Activated naive CD8-positive, alpha-beta T cell treated with anti-CD3 and anti-CD28 coated beads, Interleukin-2, amount 10 ng/mL, durations not matched to agents 7 days and 5 days (primary cell): ENCODE results near the gene MMD2. TPM values are rescaled to one million over a fixed set of nuclear protein-coding genes. Genes with fewer than 3 reads are reported as not detected.
"Not testable (repeated sequence)": the region's sequence is repeated elsewhere in the genome, so short reads cannot be mapped to it uniquely, and the experiment has no call there.

Experiments
- ATAC-seq: fragments of 150-1000 bp; cut with Tn5 transposase; one replicate; pipeline ENCODE4 v1.10.0; 2021; ENCODE audit warnings: low read depth, moderate library complexity
- POLR2A ChIA-PET: fragments of 350-600 bp; sonication (Branson Sonifier 250); formaldehyde crosslinking; loops from one replicate; lab custom pipeline; 2021; ENCODE audit warnings: antibody characterized with exemption; lab: Charles Lee
- DNase-seq: peaks from one replicate; pipeline ENCODE4 v3.0.0; 2021
- H3K27ac Mint-ChIP-seq: one replicate; pipeline ENCODE4 v1.8.0; 2022; ENCODE audit warnings: mild to moderate bottlenecking, mixed read lengths
- H3K27me3 Mint-ChIP-seq: one replicate; pipeline ENCODE4 v1.8.0; 2022; ENCODE audit warnings: mild to moderate bottlenecking, moderate library complexity, mixed read lengths
- H3K36me3 Mint-ChIP-seq: one replicate; pipeline ENCODE4 v1.8.0; 2021; ENCODE audit warnings: mild to moderate bottlenecking, mixed read lengths
- H3K4me1 Mint-ChIP-seq: one replicate; pipeline ENCODE4 v1.8.0; 2021; ENCODE audit warnings: mixed read lengths
- H3K4me3 Mint-ChIP-seq: one replicate; pipeline ENCODE4 v1.8.0; 2022; ENCODE audit warnings: mild to moderate bottlenecking, moderate library complexity, mixed read lengths
- H3K9me3 Mint-ChIP-seq: one replicate; pipeline ENCODE4 v1.8.0; 2021; ENCODE audit warnings: mixed read lengths
- total RNA-seq, 2 experiments: library from RNA; stranded (reverse); gene quantifications; one replicate each; pipeline ENCODE4 v1.2.3, GENCODE V29; 2021

Gene MMD2, protein sequence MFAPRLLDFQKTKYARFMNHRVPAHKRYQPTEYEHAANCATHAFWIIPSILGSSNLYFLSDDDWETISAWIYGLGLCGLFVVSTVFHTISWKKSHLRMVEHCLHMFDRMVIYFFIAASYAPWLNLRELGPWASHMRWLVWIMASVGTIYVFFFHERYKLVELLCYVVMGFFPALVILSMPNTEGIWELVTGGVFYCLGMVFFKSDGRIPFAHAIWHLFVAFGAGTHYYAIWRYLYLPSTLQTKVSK
- not detected for total RNA-seq

DNA sequence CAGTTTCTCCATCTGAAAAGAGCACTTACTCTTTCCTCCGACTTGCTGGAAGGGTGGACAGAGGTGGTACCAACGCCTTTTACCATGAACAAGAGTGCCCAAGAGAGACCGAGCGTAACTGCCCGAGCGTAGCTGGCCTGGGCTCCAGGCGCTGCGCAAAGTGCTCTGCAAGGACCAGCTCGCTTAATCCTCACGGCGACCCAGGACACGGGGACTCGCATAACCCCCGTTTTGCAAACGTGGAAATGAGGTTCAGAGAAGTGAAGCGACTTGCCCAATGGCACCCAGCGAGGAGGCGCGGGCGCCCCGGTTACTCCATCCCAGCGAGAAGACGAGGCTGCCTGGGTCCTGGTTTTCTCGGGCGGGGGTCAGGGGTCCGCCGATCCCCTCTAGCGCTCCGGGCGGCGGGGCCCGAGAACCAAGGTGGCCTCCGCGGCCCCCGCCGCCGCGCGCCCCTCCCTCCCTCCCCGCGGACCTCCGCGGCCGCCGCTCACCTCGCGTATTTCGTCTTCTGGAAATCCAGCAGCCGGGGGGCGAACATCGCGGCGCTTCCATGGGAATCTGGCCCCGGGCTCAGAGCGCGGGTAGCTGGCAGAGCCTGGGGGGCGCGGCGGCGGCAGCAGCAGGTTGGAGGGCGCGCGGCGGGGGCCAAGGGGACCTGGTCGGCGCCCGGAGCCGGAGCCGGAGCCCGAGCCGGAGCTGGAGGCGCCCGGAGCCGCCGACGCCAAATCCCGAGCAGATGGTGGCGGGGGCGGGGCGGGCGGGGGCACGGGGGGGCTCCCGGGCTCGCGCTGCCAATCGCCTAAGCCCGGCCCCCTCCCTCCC, at the start of gene MMD2:
TSS of gene MMD2 (minus strand) at position 711 of the 825 bp plus-strand sequence. CDS start at position 541, 170 bp downstream.
- no peak within 1 kb of the TSS for H3K27ac Mint-ChIP-seq
- POLR2A ChIA-PET = no interaction called here
- H3K4me3 Mint-ChIP-seq = no peak within 1 kb of the TSS
- ATAC-seq (no peak), DNase-seq (no peak)
- no peaks in the 10 kb centered on the region for H3K9me3 Mint-ChIP-seq
- H3K27me3 Mint-ChIP-seq = peaks cover 32% of the 10 kb centered on the region
- H3K4me1 Mint-ChIP-seq = peaks cover 2% of the 10 kb centered on the region
- H3K36me3 Mint-ChIP-seq = no peaks in the 10 kb centered on the region

DNA sequence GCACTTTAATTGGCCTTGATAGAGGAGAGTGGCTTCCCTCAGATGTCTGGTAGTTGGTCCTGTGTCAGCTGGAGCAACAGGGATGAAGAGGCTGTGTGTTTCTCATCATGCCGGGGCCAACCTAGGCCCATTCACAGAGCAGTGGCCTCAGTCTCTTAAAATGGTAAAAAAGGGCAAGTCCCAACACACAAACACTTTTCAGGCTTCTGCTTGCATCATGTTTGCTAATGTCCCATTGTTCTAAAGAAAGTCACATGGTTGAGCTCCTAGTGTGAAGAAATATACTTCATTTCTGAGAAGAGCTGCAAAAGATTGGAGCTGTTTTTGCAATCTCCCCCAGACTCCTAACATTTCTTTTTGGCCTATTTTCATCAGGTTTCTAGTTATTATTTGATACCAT, 46.1 kb upstream of the MMD2 start:
- peaks cover 34% of the 10 kb centered on the region for H3K36me3 Mint-ChIP-seq
- H3K9me3 Mint-ChIP-seq = no peaks in the 10 kb centered on the region
- no peak overlapping the region for H3K4me3 Mint-ChIP-seq
- peaks cover 3% of the 10 kb centered on the region for H3K4me1 Mint-ChIP-seq
- no peak for ATAC-seq
- DNase-seq = no peak
- H3K27me3 Mint-ChIP-seq = no peaks in the 10 kb centered on the region
- POLR2A ChIA-PET = no interaction called here
- no peak overlapping the region for H3K27ac Mint-ChIP-seq

DNA sequence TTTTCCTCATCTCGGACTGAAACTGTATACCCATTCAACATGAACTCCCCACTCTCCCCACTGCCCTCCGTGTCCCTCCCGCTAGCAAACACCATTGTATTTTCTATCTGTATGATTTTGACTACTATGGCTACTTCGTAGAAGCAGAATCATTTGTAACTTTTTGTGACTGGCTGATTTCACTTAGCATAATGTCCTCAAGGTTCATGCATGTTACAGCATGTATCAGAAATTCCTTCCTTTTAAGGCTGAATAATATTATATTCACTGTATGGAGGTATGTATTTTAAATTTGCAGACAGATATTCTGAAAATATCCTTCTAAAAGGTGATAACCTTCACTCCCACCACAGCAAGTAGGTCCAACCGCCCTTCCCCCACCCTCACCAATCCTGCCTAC, 42.9 kb upstream of the MMD2 start:
- peaks cover 21% of the 10 kb centered on the region for H3K36me3 Mint-ChIP-seq
- peaks cover 3% of the 10 kb centered on the region for H3K4me1 Mint-ChIP-seq
- DNase-seq (no peak), ATAC-seq (no peak)
- no peak overlapping the region for H3K4me3 Mint-ChIP-seq
- POLR2A ChIA-PET = no interaction called here
- H3K27ac Mint-ChIP-seq = no peak overlapping the region
- H3K27me3 Mint-ChIP-seq = no peaks in the 10 kb centered on the region
- H3K9me3 Mint-ChIP-seq = no peaks in the 10 kb centered on the region

GRCh38 chr7:5001003-5001402, 42.0 kb upstream of the MMD2 start:
- H3K27me3 Mint-ChIP-seq = no peaks in the 10 kb centered on the region
- H3K4me1 Mint-ChIP-seq = peaks cover 3% of the 10 kb centered on the region
- peaks cover 21% of the 10 kb centered on the region for H3K36me3 Mint-ChIP-seq
- no peak overlapping the region for H3K27ac Mint-ChIP-seq
- no peaks in the 10 kb centered on the region for H3K9me3 Mint-ChIP-seq
- H3K4me3 Mint-ChIP-seq = no peak overlapping the region
- no peak for ATAC-seq
- POLR2A ChIA-PET = no interaction called here
- no peak for DNase-seq

GRCh38 chr7:4999369-4999950, 40.5 kb upstream of the MMD2 start:
- ATAC-seq (no peak), DNase-seq (no peak)
- POLR2A ChIA-PET = no interaction called here
- H3K9me3 Mint-ChIP-seq = no peaks in the 10 kb centered on the region
- no peaks in the 10 kb centered on the region for H3K4me1 Mint-ChIP-seq
- no peaks in the 10 kb centered on the region for H3K27me3 Mint-ChIP-seq
- no peak overlapping the region for H3K4me3 Mint-ChIP-seq
- H3K27ac Mint-ChIP-seq = no peak overlapping the region
- H3K36me3 Mint-ChIP-seq = peaks cover 20% of the 10 kb centered on the region

DNA sequence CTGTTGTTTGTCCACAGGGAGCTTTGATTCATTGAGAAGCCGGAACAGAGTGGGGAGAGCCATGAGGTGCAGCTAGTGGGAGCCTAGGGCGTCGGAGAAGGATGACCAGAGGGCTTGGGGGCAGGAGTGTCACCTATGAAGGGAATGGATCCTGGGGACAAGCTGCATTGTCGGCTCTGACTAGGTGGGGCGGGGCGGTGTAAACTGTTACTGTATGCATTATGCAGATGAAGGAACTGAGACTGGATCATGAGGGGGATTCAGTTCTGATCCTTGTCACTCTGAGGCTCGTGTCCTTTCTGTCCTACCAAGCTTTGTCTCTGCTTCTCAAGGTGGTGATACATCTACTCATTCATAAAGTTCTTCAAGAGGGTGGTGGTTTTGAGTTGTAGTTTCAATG, 39.9 kb upstream of the MMD2 start:
- Mint-ChIP-seq H3K27me3 (no peaks in the 10 kb centered on the region), H3K9me3 (no peaks in the 10 kb centered on the region), H3K27ac (no peak overlapping the region), H3K4me1 (peaks cover 1% of the 10 kb centered on the region), H3K4me3 (no peak overlapping the region), H3K36me3 (peaks cover 21% of the 10 kb centered on the region)
- ATAC-seq = no peak
- POLR2A ChIA-PET = no interaction called here
- DNase-seq = no peak

GRCh38 chr7:4998244-4998643, 39.3 kb upstream of the MMD2 start:
- POLR2A ChIA-PET = no interaction called here
- Mint-ChIP-seq H3K9me3 (no peaks in the 10 kb centered on the region), H3K4me1 (peaks cover 2% of the 10 kb centered on the region), H3K27ac (no peak overlapping the region), H3K27me3 (no peaks in the 10 kb centered on the region), H3K4me3 (no peak overlapping the region), H3K36me3 (peaks cover 21% of the 10 kb centered on the region)
- DNase-seq (no peak), ATAC-seq (no peak)

DNA sequence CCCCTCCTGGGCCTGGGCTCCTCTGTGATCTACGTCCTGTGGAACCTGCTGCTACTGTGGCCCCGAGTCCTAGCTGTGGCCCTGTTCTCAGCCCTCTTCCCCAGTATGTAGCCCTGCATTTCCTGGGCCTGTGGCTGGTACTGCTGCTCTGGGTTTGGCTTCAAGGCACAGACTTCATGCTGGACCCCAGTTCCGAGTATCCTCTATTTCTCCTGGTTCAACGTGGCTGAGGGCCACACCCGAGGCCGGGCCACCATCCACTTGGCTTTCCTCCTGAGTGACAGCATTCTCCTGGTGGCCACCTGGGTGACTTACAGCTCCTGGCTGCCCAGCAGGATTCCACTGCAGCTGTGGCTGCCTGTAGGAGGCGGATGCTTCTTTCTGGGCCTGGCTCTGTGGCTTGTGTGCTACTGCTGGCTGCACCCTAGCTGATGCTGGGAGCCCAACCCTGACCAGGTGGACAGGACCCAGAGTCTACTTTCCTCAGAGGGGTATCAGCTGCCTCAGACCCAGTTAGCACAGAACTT, 37.8 kb upstream of the MMD2 start:
- POLR2A ChIA-PET = no interaction called here
- Mint-ChIP-seq H3K27ac (no peak overlapping the region), H3K4me1 (peaks cover 2% of the 10 kb centered on the region), H3K9me3 (no peaks in the 10 kb centered on the region), H3K27me3 (no peaks in the 10 kb centered on the region), H3K36me3 (peaks cover 19% of the 10 kb centered on the region), H3K4me3 (no peak overlapping the region)
- DNase-seq = no peak
- no peak for ATAC-seq

DNA sequence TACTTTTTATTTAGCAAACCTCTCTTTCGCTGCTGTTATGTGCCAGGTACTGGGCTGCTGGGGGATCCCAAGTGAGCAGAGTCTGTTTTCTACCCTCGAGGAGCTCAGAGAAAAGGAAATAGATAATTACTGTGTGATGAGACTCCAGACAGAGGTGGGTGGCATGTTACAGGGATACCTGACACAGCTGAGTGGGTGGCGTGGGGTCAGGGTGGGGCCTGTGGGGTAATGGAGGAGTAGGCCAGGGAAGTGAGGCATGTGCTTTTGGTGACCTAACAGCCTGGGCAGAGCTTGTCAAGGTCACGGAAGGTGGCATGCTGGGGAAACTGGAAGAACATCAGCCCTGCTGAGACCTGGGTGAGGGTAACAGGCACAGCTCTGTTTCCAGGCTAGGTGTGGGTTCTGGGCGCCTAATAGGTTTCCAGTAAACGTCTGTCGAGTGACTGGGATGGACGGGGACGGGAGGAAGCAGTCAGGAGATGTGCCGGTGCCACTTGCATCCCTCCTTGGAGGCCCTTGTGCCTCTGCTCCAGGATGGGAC, 36.5 kb upstream of the MMD2 start:
- Mint-ChIP-seq H3K27me3 (no peaks in the 10 kb centered on the region), H3K4me1 (peaks cover 2% of the 10 kb centered on the region), H3K36me3 (peaks cover 18% of the 10 kb centered on the region), H3K9me3 (no peaks in the 10 kb centered on the region), H3K4me3 (no peak overlapping the region), H3K27ac (no peak overlapping the region)
- ATAC-seq (no peak), DNase-seq (no peak)
- POLR2A ChIA-PET = no interaction called here

GRCh38 chr7:4993471-4993870, 34.5 kb upstream of the MMD2 start:
- POLR2A ChIA-PET = no interaction called here
- Mint-ChIP-seq H3K27me3 (no peaks in the 10 kb centered on the region), H3K36me3 (peaks cover 13% of the 10 kb centered on the region), H3K9me3 (no peaks in the 10 kb centered on the region), H3K27ac (no peak overlapping the region), H3K4me3 (no peak overlapping the region), H3K4me1 (peaks cover 2% of the 10 kb centered on the region)
- DNase-seq (no peak), ATAC-seq (no peak)

DNA sequence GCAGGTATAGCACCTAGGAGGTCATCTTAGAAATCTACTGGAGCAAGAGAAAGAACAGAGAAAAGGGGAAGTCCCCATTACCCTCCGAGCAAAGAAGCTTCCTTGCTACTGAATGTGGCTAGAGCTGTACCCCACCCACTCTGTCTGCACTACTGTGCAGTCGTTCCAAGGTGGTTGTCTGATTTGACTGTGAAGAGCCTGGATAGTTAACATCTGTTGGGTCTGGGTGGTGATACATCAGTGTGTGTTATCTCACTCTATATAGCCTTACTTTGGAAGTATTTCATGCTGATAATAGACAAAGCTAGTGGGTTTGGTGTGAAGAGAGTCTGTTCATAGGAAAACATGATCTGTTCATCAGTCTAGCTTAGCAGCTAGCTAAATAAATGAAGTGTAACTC, 23.8 kb upstream of the MMD2 start:
- not testable (repeated sequence) for H3K9me3 Mint-ChIP-seq, H3K4me3 Mint-ChIP-seq, H3K27ac Mint-ChIP-seq, H3K4me1 Mint-ChIP-seq, H3K27me3 Mint-ChIP-seq, DNase-seq
- H3K36me3 Mint-ChIP-seq = peaks cover 63% of the 10 kb centered on the region
- peak; percentile 73 for ATAC-seq
- POLR2A ChIA-PET = interaction anchor here (0.7 kb wide), 1 partner anchor 9 kb away, joined by 3 read pairs; no protein-coding TSS in a partner anchor

- not testable (repeated sequence) for H3K4me3 Mint-ChIP-seq
- peaks cover 61% of the 10 kb centered on the region for H3K36me3 Mint-ChIP-seq
Observed at GRCh38 chr7:4981295-4981890, 22.4 kb upstream of the MMD2 start.

GRCh38 chr7:4975626-4976025, 16.6 kb upstream of the MMD2 start:
- Mint-ChIP-seq H3K36me3 (peaks cover 30% of the 10 kb centered on the region), H3K4me1 (peaks cover 11% of the 10 kb centered on the region), H3K4me3 (peak overlapping the region; percentile 32)
- POLR2A ChIA-PET, H3K27ac Mint-ChIP-seq, H3K27me3 Mint-ChIP-seq, DNase-seq, H3K9me3 Mint-ChIP-seq, ATAC-seq: not testable (repeated sequence)

More at GRCh38 chr7:4981295-4981890, 22.4 kb upstream of the MMD2 start:
- H3K9me3 Mint-ChIP-seq, H3K27ac Mint-ChIP-seq, H3K4me1 Mint-ChIP-seq, H3K27me3 Mint-ChIP-seq, POLR2A ChIA-PET, ATAC-seq, DNase-seq: not testable (repeated sequence)
